ENCODE measurements around the gene COL10A1. TPM values are rescaled to one million over a fixed set of nuclear protein-coding genes. Genes with fewer than 3 reads are reported as not detected.

Gene COL10A1
- total RNA-seq, 4 donors from 2014 or later = not detected

GRCh38 chr6:116083052-116083451 lies 42.9 kb downstream of the COL10A1 start:
- H3K4me1 ChIP-seq = no peaks in the 10 kb centered on the region
- no peak overlapping the region for H3K27ac ChIP-seq
- H3K9me3 ChIP-seq = no peaks in the 10 kb centered on the region
- no peak overlapping the region for H3K4me3 ChIP-seq
- 84 to 88% methylated on average over 5 of the region's 5 CpGs for whole genome bisulfite sequencing, 2 donors (ENCODE audit: low coverage in 1 of 2)
- TF ChIP-seq EP300 (IDR thresholded peaks at IDR 0.05) (no peak), POLR2AphosphoS5 (IDR thresholded peaks at IDR 0.05) (no peak), POLR2A (IDR thresholded peaks at IDR 0.05) (no peak), CTCF (IDR thresholded peaks at IDR 0.05) (no peak)
- no peaks in the 10 kb centered on the region for H3K36me3 ChIP-seq
- H3K27me3 ChIP-seq = no peaks in the 10 kb centered on the region
- no peak for ATAC-seq

GRCh38 chr6:116078945-116079344 lies 47.0 kb downstream of the COL10A1 start:
- 95 to 100% methylated on average over 3 of the region's 3 CpGs for WGBS, 2 donors (ENCODE audit: low coverage in 1 of 2)
- Histone ChIP-seq H3K27me3 (no peaks in the 10 kb centered on the region), H3K9me3 (no peaks in the 10 kb centered on the region), H3K36me3 (no peaks in the 10 kb centered on the region), H3K4me1 (no peaks in the 10 kb centered on the region), H3K27ac (no peak overlapping the region), H3K4me3 (no peak overlapping the region)
- no peak for ATAC-seq
- no peak for TF ChIP-seq CTCF (IDR thresholded peaks at IDR 0.05)
- TF ChIP-seq POLR2A (IDR thresholded peaks at IDR 0.05) = no peak
- no peak for TF ChIP-seq POLR2AphosphoS5 (IDR thresholded peaks at IDR 0.05)
- no peak for TF ChIP-seq EP300 (IDR thresholded peaks at IDR 0.05)

DNA sequence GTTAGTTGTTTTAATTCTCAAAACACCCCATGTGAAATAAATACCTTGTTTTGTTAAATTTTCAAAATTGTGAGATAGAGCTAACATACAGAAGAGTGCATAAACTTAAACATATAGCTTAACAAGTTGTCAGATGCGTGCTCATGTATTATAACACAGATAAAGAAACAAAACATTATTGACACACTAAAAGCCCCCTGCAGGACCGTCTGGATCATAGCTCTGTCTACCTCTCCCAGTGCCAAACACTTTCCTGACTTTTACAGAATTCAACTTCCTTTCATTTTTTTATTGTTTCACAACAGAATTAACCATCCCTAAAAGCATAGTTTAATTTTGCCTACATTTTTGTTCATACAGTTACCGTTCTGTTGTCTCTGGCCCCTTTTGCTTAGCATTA lies 47.4 kb downstream of the COL10A1 start:
- H3K27ac ChIP-seq = no peak overlapping the region
- no peaks in the 10 kb centered on the region for H3K9me3 ChIP-seq
- H3K4me3 ChIP-seq = no peak overlapping the region
- WGBS, 2 donors (ENCODE audit: low coverage in 1 of 2) = 50 to 74% methylated on average over 3 of the region's 3 CpGs
- no peak for ATAC-seq
- H3K27me3 ChIP-seq = no peaks in the 10 kb centered on the region
- H3K36me3 ChIP-seq = no peaks in the 10 kb centered on the region
- no peaks in the 10 kb centered on the region for H3K4me1 ChIP-seq
- TF ChIP-seq EP300 (IDR thresholded peaks at IDR 0.05) = no peak
- no peak for TF ChIP-seq POLR2A (IDR thresholded peaks at IDR 0.05)
- TF ChIP-seq POLR2AphosphoS5 (IDR thresholded peaks at IDR 0.05) = no peak
- TF ChIP-seq CTCF (IDR thresholded peaks at IDR 0.05) = no peak

DNA sequence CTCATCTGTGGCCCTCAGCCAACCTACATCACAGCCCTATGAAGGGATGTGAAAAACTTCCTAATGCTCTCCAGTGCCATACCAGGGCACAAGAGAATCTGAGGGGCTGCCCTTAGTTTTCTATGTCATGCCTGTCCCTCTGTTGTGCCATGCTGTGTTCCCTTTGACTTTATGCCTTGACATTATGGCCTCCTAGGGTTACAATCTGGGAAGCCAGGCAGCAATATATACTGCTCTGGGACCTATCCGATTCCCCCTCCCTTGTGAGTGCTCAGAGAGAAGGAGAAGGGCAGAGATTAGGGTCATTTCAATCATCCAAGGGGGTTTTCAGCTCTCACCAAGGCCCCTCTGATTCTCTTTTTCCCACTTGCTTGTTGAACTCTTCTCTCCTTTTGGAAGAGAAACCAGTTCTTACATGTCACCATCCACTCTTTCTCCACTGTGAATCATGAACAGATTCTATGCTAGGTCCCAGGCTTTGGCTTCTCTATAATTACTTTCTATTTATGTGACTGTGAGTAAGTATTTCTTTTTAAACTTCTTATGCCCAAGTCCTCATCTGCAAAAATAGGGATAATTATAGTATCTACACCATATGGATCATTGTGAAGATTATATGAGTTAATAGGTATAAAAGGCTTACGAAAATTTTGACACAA lies 51.1 kb downstream of the COL10A1 start:
- Histone ChIP-seq H3K4me1 (no peaks in the 10 kb centered on the region), H3K27me3 (no peaks in the 10 kb centered on the region), H3K9me3 (no peaks in the 10 kb centered on the region), H3K4me3 (no peak overlapping the region), H3K27ac (no peak overlapping the region), H3K36me3 (no peaks in the 10 kb centered on the region)
- ATAC-seq = no peak
- 90 to 93% methylated on average over 1 to 2 of the region's 2 CpGs for WGBS, 2 donors (ENCODE audit: low coverage in 1 of 2)
- TF ChIP-seq POLR2AphosphoS5 (IDR thresholded peaks at IDR 0.05) = no peak
- no peak for TF ChIP-seq POLR2A (IDR thresholded peaks at IDR 0.05)
- TF ChIP-seq CTCF (IDR thresholded peaks at IDR 0.05) = no peak
- no peak for TF ChIP-seq EP300 (IDR thresholded peaks at IDR 0.05)

GRCh38 chr6:116073765-116074440 lies 52.0 kb downstream of the COL10A1 start:
- Histone ChIP-seq H3K4me3 (no peak overlapping the region), H3K27ac (no peak overlapping the region), H3K36me3 (no peaks in the 10 kb centered on the region), H3K27me3 (no peaks in the 10 kb centered on the region), H3K9me3 (no peaks in the 10 kb centered on the region), H3K4me1 (no peaks in the 10 kb centered on the region)
- WGBS, 2 donors (ENCODE audit: low coverage in 1 of 2) = 70 to 94% methylated on average over 2 of the region's 2 CpGs
- TF ChIP-seq POLR2A (IDR thresholded peaks at IDR 0.05) (no peak), EP300 (IDR thresholded peaks at IDR 0.05) (no peak), POLR2AphosphoS5 (IDR thresholded peaks at IDR 0.05) (no peak), CTCF (IDR thresholded peaks at IDR 0.05) (no peak)
- ATAC-seq = no peak

Data from gastroesophageal sphincter (tissue), 4 donors.